Activated B cell treated with CpG ODN at 0.5 μM for 24 hours (primary cell): ENCODE results near the gene ADAP2. TPM values are rescaled to one million over a fixed set of nuclear protein-coding genes. Genes with fewer than 3 reads are reported as not detected.
"Not testable (repeated sequence)": the region's sequence is repeated elsewhere in the genome, so short reads cannot be mapped to it uniquely, and the experiment has no call there.

ENCODE experiments used
- ATAC-seq: fragments of 200-7000 bp; cut with Tn5 transposase; one replicate; pipeline ENCODE4 v1.10.0; 2021; ENCODE audit warnings: low read depth, mild to moderate bottlenecking, moderate library complexity
- CTCF ChIA-PET: fragments of 350-600 bp; sonication (Branson Sonifier 250); formaldehyde crosslinking; loops from one replicate; lab custom pipeline; 2021; ENCODE audit warnings: antibody characterized with exemption; lab: Charles Lee
- POLR2A ChIA-PET: fragments of 350-600 bp; sonication (Branson Sonifier 250); formaldehyde crosslinking; loops from one replicate; lab custom pipeline; 2021; ENCODE audit warnings: antibody characterized with exemption; lab: Charles Lee
- DNase-seq: peaks from one replicate; pipeline ENCODE4 v3.0.0; 2022
- H3K27ac Mint-ChIP-seq: one replicate; pipeline ENCODE4 v1.8.0; 2020; ENCODE audit warnings: mixed read lengths
- H3K27me3 Mint-ChIP-seq: one replicate; pipeline ENCODE4 v1.8.0; 2021; ENCODE audit warnings: mixed read lengths
- H3K36me3 Mint-ChIP-seq: one replicate; pipeline ENCODE4 v1.8.0; 2021; ENCODE audit warnings: low read depth, mixed read lengths
- H3K4me1 Mint-ChIP-seq: one replicate; pipeline ENCODE4 v1.8.0; 2021; ENCODE audit warnings: mixed read lengths
- H3K4me3 Mint-ChIP-seq: one replicate; pipeline ENCODE4 v1.8.0; 2020; ENCODE audit warnings: mild to moderate bottlenecking, mixed read lengths
- H3K9me3 Mint-ChIP-seq: one replicate; pipeline ENCODE4 v1.8.0; 2020; ENCODE audit warnings: mixed read lengths
- CTCF ChIP-seq: fragments of 200-600 bp; IDR thresholded peaks from one replicate; pipeline ENCODE4 v1.8.0; 2022; ENCODE audit warnings: antibody characterized with exemption, mild to moderate bottlenecking
- intact Hi-C: fragments of 100-400 bp; cut with micrococcal nuclease; formaldehyde crosslinking; loops from one replicate; pipeline ENCODE4 v1.15.1; 2024
- total RNA-seq: library from RNA; stranded (reverse); gene quantifications from 2 replicates; pipeline ENCODE4 v1.2.3, GENCODE V29; 2022

Gene ADAP2
- total RNA-seq, 1 donor from 2014 or later, result 16.9 TPM

GRCh38 chr17:30929081-30929633, 7.4 kb downstream of the ADAP2 start:
- DNase-seq (no peak), ATAC-seq (no peak)
- ChIA-PET POLR2A (interaction anchor here (0.6 kb wide), 3 partner anchors 37 to 390 kb away, joined by 3 to 7 read pairs (median 4); no protein-coding TSS in a partner anchor), CTCF (no interaction called here)
- H3K4me3 Mint-ChIP-seq, result no peak overlapping the region
- TF ChIP-seq CTCF, result no peak
- intact Hi-C loops, result no loop called here
- H3K27me3 Mint-ChIP-seq, result no peaks in the 10 kb centered on the region
- peaks cover 7% of the 10 kb centered on the region for H3K4me1 Mint-ChIP-seq
- peaks cover 24% of the 10 kb centered on the region for H3K36me3 Mint-ChIP-seq
- no peak overlapping the region for H3K27ac Mint-ChIP-seq
- H3K9me3 Mint-ChIP-seq, result no peaks in the 10 kb centered on the region

- H3K36me3 Mint-ChIP-seq, result peaks cover 28% of the 10 kb centered on the region
- CTCF ChIA-PET, H3K4me1 Mint-ChIP-seq, H3K9me3 Mint-ChIP-seq, DNase-seq, intact Hi-C loops, H3K27ac Mint-ChIP-seq, H3K27me3 Mint-ChIP-seq, H3K4me3 Mint-ChIP-seq, ATAC-seq: not testable (repeated sequence)
- POLR2A ChIA-PET, result interaction anchor here (0.6 kb wide), 1 partner anchor 51 kb away, joined by 3 read pairs; no protein-coding TSS in a partner anchor
Measured at GRCh38 chr17:30929861-30930260, 8.1 kb downstream of the ADAP2 start.

GRCh38 chr17:30930495-30930894, 8.8 kb downstream of the ADAP2 start:
- intact Hi-C loops, result no loop called here
- ChIA-PET CTCF (no interaction called here), POLR2A (no interaction called here)
- ATAC-seq (no peak), DNase-seq (no peak)
- H3K27ac Mint-ChIP-seq, result no peak overlapping the region
- TF ChIP-seq CTCF, result no peak
- no peaks in the 10 kb centered on the region for H3K27me3 Mint-ChIP-seq
- H3K36me3 Mint-ChIP-seq, result peaks cover 32% of the 10 kb centered on the region
- no peak overlapping the region for H3K4me3 Mint-ChIP-seq
- no peaks in the 10 kb centered on the region for H3K9me3 Mint-ChIP-seq
- peaks cover 7% of the 10 kb centered on the region for H3K4me1 Mint-ChIP-seq

GRCh38 chr17:30931582-30931981, 9.8 kb downstream of the ADAP2 start:
- POLR2A ChIA-PET, result interaction anchor here (0.6 to 1.2 kb wide), 3 partner anchors 10 to 159 kb away, joined by 3 to 5 read pairs (median 3); partner anchors contain the start of gene ADAP2
- intact Hi-C loops, result not testable (repeated sequence)

GRCh38 chr17:30933966-30934365, 12.2 kb downstream of the ADAP2 start:
- H3K36me3 Mint-ChIP-seq, result peaks cover 37% of the 10 kb centered on the region
- no peak for ATAC-seq
- H3K27me3 Mint-ChIP-seq, result no peaks in the 10 kb centered on the region
- no peak for DNase-seq
- no peak for TF ChIP-seq CTCF
- intact Hi-C loops, result no loop called here
- H3K4me1 Mint-ChIP-seq, result peaks cover 8% of the 10 kb centered on the region
- ChIA-PET CTCF (no interaction called here), POLR2A (interaction anchor here (1.0 to 3.2 kb wide), 2 partner anchors 12 to 37 kb away, joined by 3 to 9 read pairs; partner anchors contain the start of gene RNF135)
- peak overlapping the region; percentile 42 for H3K27ac Mint-ChIP-seq
- H3K9me3 Mint-ChIP-seq, result no peaks in the 10 kb centered on the region
- no peak overlapping the region for H3K4me3 Mint-ChIP-seq

More at GRCh38 chr17:30931582-30931981, 9.8 kb downstream of the ADAP2 start:
- CTCF ChIA-PET, H3K4me3 Mint-ChIP-seq, DNase-seq, ATAC-seq, H3K27me3 Mint-ChIP-seq, H3K4me1 Mint-ChIP-seq, H3K9me3 Mint-ChIP-seq, H3K27ac Mint-ChIP-seq: not testable (repeated sequence)
- peaks cover 38% of the 10 kb centered on the region for H3K36me3 Mint-ChIP-seq

- TF ChIP-seq CTCF, result no peak
- peak overlapping the region; percentile 86 for H3K27ac Mint-ChIP-seq
- no peaks in the 10 kb centered on the region for H3K9me3 Mint-ChIP-seq
- no peaks in the 10 kb centered on the region for H3K27me3 Mint-ChIP-seq
- ATAC-seq (peak; percentile 77), DNase-seq (no peak)
- peaks cover 41% of the 10 kb centered on the region for H3K36me3 Mint-ChIP-seq
- ChIA-PET POLR2A (interaction anchor here (0.6 to 2.5 kb wide), 10 partner anchors 11 to 462 kb away, joined by 3 to 21 read pairs (median 6); partner anchors contain the start of genes ADAP2, GOSR1 and RNF135), CTCF (interaction anchor here (1.2 to 1.3 kb wide), 2 partner anchors 13 to 31 kb away, joined by 3 read pairs; partner anchors contain the start of gene RNF135)
- intact Hi-C loops, result loop anchor here (1.0 kb wide), 2 partner anchors 15 to 32 kb away; partner anchors contain the start of gene RNF135
- peak overlapping the region; percentile 64 for H3K4me3 Mint-ChIP-seq
- peaks cover 13% of the 10 kb centered on the region for H3K4me1 Mint-ChIP-seq
Measured at GRCh38 chr17:30939051-30939689, 17.4 kb downstream of the ADAP2 start.
